HepG2 (cell line): ENCODE results near the gene RNF6. TPM values are rescaled to one million over a fixed set of nuclear protein-coding genes. Genes with fewer than 3 reads are reported as not detected.
A peak's percentile ranks its signal among the peaks of the same experiment; 100 is the strongest.

Experiments used
- ARNTL ChIP-seq: sonication (generic); formaldehyde crosslinking; IDR thresholded peaks from 2 replicates; pipeline ENCODE4 v1.4.0; 2020; ENCODE audit warnings: mild to moderate bottlenecking, missing genetic modification reagents
- CENPX ChIP-seq: sonication (generic); formaldehyde crosslinking; IDR thresholded peaks from 2 replicates; pipeline ENCODE4 v1.9.0; 2021; ENCODE audit warnings: mild to moderate bottlenecking, missing genetic modification reagents, moderate library complexity
- GABPB1 ChIP-seq: IDR thresholded peaks from 2 replicates; pipeline ENCODE4 v1.6.1; 2016; ENCODE audit warnings: mild to moderate bottlenecking, missing genetic modification reagents, moderate library complexity, missing compliant biosample characterization
- GTF2F1 ChIP-seq: fragments of 150-350 bp; IDR thresholded peaks from 2 replicates; pipeline ENCODE4 v1.6.1; 2014; ENCODE audit warnings: low read length
- KDM4B ChIP-seq: sonication (generic); formaldehyde crosslinking; IDR thresholded peaks from 2 replicates; pipeline ENCODE4 v1.4.0; 2020; ENCODE audit warnings: missing genetic modification reagents
- LCORL ChIP-seq, 2 experiments: fragments of 450-650 bp in 1 of 2; sonication (generic) in 1 of 2; formaldehyde crosslinking in 1 of 2; IDR thresholded peaks; 2 replicates each; pipeline versions ENCODE4 v1.5.0 to v1.6.1; 2017 to 2020; ENCODE audit warnings: antibody characterized with exemption in 1 of 2, missing genetic modification reagents in 1 of 2
- LRRFIP1 ChIP-seq: sonication (generic); formaldehyde crosslinking; conservative IDR thresholded peaks from 2 replicates; pipeline ENCODE4 v1.4.0; 2020; ENCODE audit warnings: missing genetic modification reagents
- NCOA1 ChIP-seq: sonication (generic); formaldehyde crosslinking; IDR thresholded peaks from 2 replicates; pipeline ENCODE4 v1.9.0; 2021; ENCODE audit warnings: missing genetic modification reagents
- PHF20 ChIP-seq: sonication (generic); formaldehyde crosslinking; IDR thresholded peaks from 2 replicates; pipeline ENCODE4 v1.5.0; 2020; ENCODE audit warnings: mild to moderate bottlenecking, missing genetic modification reagents
- RAD21 ChIP-seq: fragments of 450-650 bp; formaldehyde crosslinking; IDR thresholded peaks from 2 replicates; pipeline ENCODE4 v1.5.0; 2020; ENCODE audit warnings: mild to moderate bottlenecking
- ZBTB44 ChIP-seq: sonication (generic); formaldehyde crosslinking; IDR thresholded peaks from 2 replicates; pipeline ENCODE4 v1.4.0; 2020; ENCODE audit warnings: missing genetic modification reagents
- ZFP1 ChIP-seq: IDR thresholded peaks from 2 replicates; pipeline ENCODE4 v1.6.1; 2016
- ZFP37 ChIP-seq: sonication (generic); formaldehyde crosslinking; IDR thresholded peaks from 2 replicates; pipeline ENCODE4 v1.4.0; 2020; ENCODE audit warnings: missing genetic modification reagents, borderline replicate concordance
- ZMAT3 ChIP-seq: sonication (generic); formaldehyde crosslinking; conservative IDR thresholded peaks from 2 replicates; pipeline ENCODE4 v1.7.0; 2021; ENCODE audit warnings: missing genetic modification reagents
- ZNF317 ChIP-seq: sonication (generic); formaldehyde crosslinking; IDR thresholded peaks from 2 replicates; pipeline ENCODE4 v1.5.0; 2020; ENCODE audit warnings: mild to moderate bottlenecking, missing genetic modification reagents
- ZNF350 ChIP-seq: sonication (generic); formaldehyde crosslinking; IDR thresholded peaks from 2 replicates; pipeline ENCODE4 v1.4.0; 2020; ENCODE audit warnings: mild to moderate bottlenecking, low read depth, missing genetic modification reagents, borderline replicate concordance
- ZNF451 ChIP-seq: sonication (generic); formaldehyde crosslinking; IDR thresholded peaks from 2 replicates; pipeline ENCODE4 v1.5.0; 2020; ENCODE audit warnings: mild to moderate bottlenecking, missing genetic modification reagents
- ZNF562 ChIP-seq: sonication (generic); formaldehyde crosslinking; IDR thresholded peaks from 2 replicates; pipeline ENCODE4 v1.8.0; 2022; ENCODE audit warnings: missing genetic modification reagents, borderline replicate concordance
- ZNF563 ChIP-seq: sonication (generic); formaldehyde crosslinking; IDR thresholded peaks from 2 replicates; pipeline ENCODE4 v1.8.0; 2022; ENCODE audit warnings: mild to moderate bottlenecking, moderate library complexity, missing genetic modification reagents
- ZNF609 ChIP-seq: sonication (generic); formaldehyde crosslinking; IDR thresholded peaks from 2 replicates; pipeline ENCODE4 v1.4.0; 2020; ENCODE audit warnings: mild to moderate bottlenecking, missing genetic modification reagents, borderline replicate concordance
- ZNF7 ChIP-seq: IDR thresholded peaks from 2 replicates; pipeline ENCODE4 v1.6.1; 2016; ENCODE audit warnings: missing biosample characterization, missing genetic modification reagents
- ZNF790 ChIP-seq: sonication (generic); formaldehyde crosslinking; IDR thresholded peaks from 2 replicates; pipeline ENCODE4 v1.8.0; 2022; ENCODE audit warnings: missing genetic modification reagents, mild to moderate bottlenecking, borderline replicate concordance
- polyA plus RNA-seq, 8 experiments: library from polyadenylated mRNA; depleted of rRNA in 3 of 8; stranded (reverse) in 7 of 8; unstranded in 1 of 8; fragments of >200 nt; fragmentation: Illumina TruSeq in 4 of 8; extraction: Trizol in 4 of 8; gene quantifications; 2 replicates each; pipeline versions ENCODE4 v1.2.1 to v1.2.3, GENCODE V29; 2011 to 2016; ENCODE audit warnings: low read depth in 4 of 8, missing spikeins in 1 of 8, mixed read lengths in 1 of 8; ENCODE audit not compliant: insufficient read depth in 1 of 8
- total RNA-seq, 5 experiments: library from RNA; depleted of rRNA; stranded (reverse); fragments of >200 nt; fragmentation: Illumina TruSeq; extraction: Trizol; gene quantifications; 2 replicates each; pipeline ENCODE4 v1.2.3, GENCODE V29; 2016; ENCODE audit warnings: low read depth in 1 of 5

RNF6 gene
- total and polyA plus RNA-seq, 2 of the 13 experiments (the other 11 are each of a cell fraction or from before 2014, with no cell fraction given) = 14.6 to 36.8 TPM

GRCh38 chr13:26186118-26186870 lies 35.8 kb downstream of the RNF6 start (continued):
- no peak; the same call in 1 of the 2 replicates for TF ChIP-seq LRRFIP1 (CRISPR knock-in tag)
- TF ChIP-seq ZNF609 (CRISPR knock-in tag) = peak; percentile 28; the same call in 1 of the 2 replicates
- peak; percentile 70; the same call in 1 of the 2 replicates for TF ChIP-seq ZNF451 (CRISPR knock-in tag)
- TF ChIP-seq ZNF563 = peak; percentile 90
- no peak for TF ChIP-seq GTF2F1
- TF ChIP-seq ZNF350 (CRISPR knock-in tag) = peak; percentile 85
- TF ChIP-seq PHF20 (CRISPR knock-in tag) = peak; percentile 82
- TF ChIP-seq NCOA1 (CRISPR knock-in tag) = no peak
- peak; percentile 94 for TF ChIP-seq ZFP37 (CRISPR knock-in tag)
- TF ChIP-seq GABPB1 (CRISPR knock-in tag) = peak; percentile 83
- TF ChIP-seq KDM4B (CRISPR knock-in tag) = no peak
- no peak for TF ChIP-seq ZBTB44 (CRISPR knock-in tag)
- TF ChIP-seq ARNTL (CRISPR knock-in tag) = peak; percentile 73
- peak; percentile 87 for TF ChIP-seq ZNF317 (CRISPR knock-in tag)
- TF ChIP-seq CENPX = no peak
- TF ChIP-seq ZNF562 = no peak
- no peak for TF ChIP-seq ZNF7 (CRISPR knock-in tag)
- TF ChIP-seq ZNF790 (CRISPR knock-in tag) = peak; percentile 92; the same call in 1 of the 2 replicates
- TF ChIP-seq ZMAT3 = peak; percentile 93
- TF ChIP-seq ZFP1 = no peak
- no peak for TF ChIP-seq LCORL (IDR thresholded peaks at IDR 0.05)
- TF ChIP-seq LCORL (CRISPR knock-in tag; IDR thresholded peaks at IDR 0.05) = peak; percentile 62; the same call in 1 of the 2 replicates
- peak; percentile 77 for TF ChIP-seq RAD21 (CRISPR knock-in tag)
